Esophagus muscularis mucosa (tissue), 4 donors: ENCODE data around the gene MPRIP.
"Not testable (repeated sequence)": the region's sequence is repeated elsewhere in the genome, so short reads cannot be mapped to it uniquely, and the experiment has no call there.

Source experiments
- CTCF ChIP-seq, 3 experiments: fragments of 200-600 bp in 2 of 3; fragments of 450-650 bp in 1 of 3; sonication (generic) in 2 of 3; IDR thresholded peaks; one replicate each; pipeline ENCODE4 v1.5.1; 2017 to 2019; ENCODE audit warnings: antibody characterized with exemption in 3 of 3, mild to moderate bottlenecking in 2 of 3, moderate library complexity in 1 of 3
- EP300 ChIP-seq: sonication (generic); formaldehyde crosslinking; IDR thresholded peaks from one replicate; pipeline ENCODE4 v1.6.1; 2017; ENCODE audit warnings: antibody characterized with exemption
- POLR2A ChIP-seq: fragments of 450-650 bp; IDR thresholded peaks from one replicate; pipeline ENCODE4 v1.6.1; 2017; ENCODE audit warnings: antibody characterized with exemption, moderate library complexity, mild to moderate bottlenecking, low read depth
- POLR2AphosphoS5 ChIP-seq, 2 donors: sonication (generic); formaldehyde crosslinking; IDR thresholded peaks; one replicate each; pipeline ENCODE4 v1.6.1; 2017; ENCODE audit warnings: antibody characterized with exemption in 2 of 2

GRCh38 chr17:17004997-17005614, 37.2 kb upstream of the MPRIP start:
- not testable (repeated sequence) for TF ChIP-seq POLR2A; POLR2AphosphoS5 (IDR thresholded peaks at IDR 0.05); CTCF (IDR thresholded peaks at IDR 0.05); EP300
